H9 (cell line): ENCODE data around the gene RSPRY1. TPM values are rescaled to one million over a fixed set of nuclear protein-coding genes. Genes with fewer than 3 reads are reported as not detected.

ENCODE experiments used
- DNase-seq: peaks from one replicate; pipeline ENCODE4 v3.0.0-alpha.2; 2017
- H2AFZ ChIP-seq: one replicate; pipeline ENCODE4 v1.6.1; 2013; ENCODE audit warnings: mild to moderate bottlenecking, low read length, control low read depth, moderate library complexity
- H2AK5ac ChIP-seq: 2 replicates; pipeline ENCODE4 v1.6.1; 2013; ENCODE audit warnings: low read length, control low read depth, mixed read lengths; ENCODE audit not compliant: insufficient read length
- H2BK120ac ChIP-seq: one replicate; pipeline ENCODE4 v1.6.1; 2013; ENCODE audit warnings: low read depth, mild to moderate bottlenecking, low read length, control low read depth, inconsistent platforms; ENCODE audit not compliant: poor library complexity, severe bottlenecking
- H2BK12ac ChIP-seq: 2 replicates; pipeline ENCODE4 v1.6.1; 2013; ENCODE audit warnings: low read length, control low read depth, mixed read lengths, low read depth; ENCODE audit not compliant: insufficient read length
- H2BK15ac ChIP-seq: 2 replicates; pipeline ENCODE4 v1.6.1; 2013; ENCODE audit warnings: low read depth, low read length, control low read depth
- H2BK20ac ChIP-seq: one replicate; pipeline ENCODE4 v1.6.1; 2013; ENCODE audit warnings: low read depth, mild to moderate bottlenecking, low read length, control low read depth, inconsistent platforms; ENCODE audit not compliant: poor library complexity, severe bottlenecking
- H2BK5ac ChIP-seq: 2 replicates; pipeline ENCODE4 v1.6.1; 2013; ENCODE audit warnings: low read length, control low read depth, mixed read lengths; ENCODE audit not compliant: insufficient read length
- H3K14ac ChIP-seq: 2 replicates; pipeline ENCODE4 v1.6.1; 2013; ENCODE audit warnings: low read length, control low read depth; ENCODE audit not compliant: insufficient read depth
- H3K18ac ChIP-seq: 2 replicates; pipeline ENCODE4 v1.6.1; 2013; ENCODE audit warnings: low read depth, mild to moderate bottlenecking, mixed read lengths, low read length, control low read depth; ENCODE audit not compliant: insufficient read length
- H3K23ac ChIP-seq: 2 replicates; pipeline ENCODE4 v1.6.1; 2013; ENCODE audit warnings: low read length, control low read depth, mixed read lengths, low read depth; ENCODE audit not compliant: insufficient read length
- H3K23me2 ChIP-seq: 2 replicates; pipeline ENCODE4 v1.6.1; 2013; ENCODE audit warnings: low read depth, mild to moderate bottlenecking, mixed read lengths, low read length, control low read depth; ENCODE audit not compliant: insufficient read length, poor library complexity, severe bottlenecking
- H3K27ac ChIP-seq: 2 replicates; pipeline ENCODE4 v1.5.1; 2013; ENCODE audit warnings: low read length, control low read depth, mixed read lengths, low read depth; ENCODE audit not compliant: insufficient read length
- H3K27me3 ChIP-seq: 2 replicates; pipeline ENCODE4 v1.6.1; 2013; ENCODE audit warnings: low read length, control low read depth, inconsistent platforms; ENCODE audit not compliant: insufficient read depth
- H3K4ac ChIP-seq: 2 replicates; pipeline ENCODE4 v1.6.1; 2013; ENCODE audit warnings: low read depth, mild to moderate bottlenecking, control low read depth, inconsistent platforms, low read length, moderate library complexity
- H3K4me1 ChIP-seq: 2 replicates; pipeline ENCODE4 v1.6.1; 2013; ENCODE audit warnings: low read length, control low read depth, inconsistent platforms; ENCODE audit not compliant: insufficient read depth
- H3K4me2 ChIP-seq: 2 replicates; pipeline ENCODE4 v1.6.1; 2013; ENCODE audit warnings: low read length, control low read depth, mixed read lengths; ENCODE audit not compliant: insufficient read length, insufficient read depth
- H3K56ac ChIP-seq: 2 replicates; pipeline ENCODE4 v1.6.1; 2013; ENCODE audit warnings: low read depth, mild to moderate bottlenecking, mixed read lengths, low read length, control low read depth; ENCODE audit not compliant: insufficient read length
- H3K79me1 ChIP-seq: 2 replicates; pipeline ENCODE4 v1.6.1; 2013; ENCODE audit warnings: low read depth, mild to moderate bottlenecking, moderate library complexity, low read length, control low read depth, inconsistent platforms; ENCODE audit not compliant: insufficient read depth, poor library complexity, severe bottlenecking
- H3K79me2 ChIP-seq: 2 replicates; pipeline ENCODE4 v1.6.1; 2013; ENCODE audit warnings: low read length, control low read depth, inconsistent platforms; ENCODE audit not compliant: insufficient read depth
- H3K9ac ChIP-seq: 2 replicates; pipeline ENCODE4 v1.6.1; 2013; ENCODE audit warnings: low read length, control low read depth, mixed read lengths; ENCODE audit not compliant: insufficient read length; ENCODE audit errors: extremely low read depth
- H3K9me3 ChIP-seq: one replicate; pipeline ENCODE4 v1.6.1; 2013; ENCODE audit warnings: low read depth, low read length, inconsistent platforms; ENCODE audit not compliant: control insufficient read depth
- H3T11ph ChIP-seq: one replicate; pipeline ENCODE4 v1.6.1; 2013; ENCODE audit warnings: mild to moderate bottlenecking, low read length, control low read depth, inconsistent platforms
- H4K20me1 ChIP-seq: one replicate; pipeline ENCODE4 v1.6.1; 2013; ENCODE audit not compliant: control insufficient read depth, insufficient read length, insufficient read depth
- H4K5ac ChIP-seq: 2 replicates; pipeline ENCODE4 v1.6.1; 2013; ENCODE audit warnings: low read depth, mild to moderate bottlenecking, mixed read lengths, low read length, control low read depth; ENCODE audit not compliant: insufficient read length
- H4K8ac ChIP-seq: replicated peaks from 2 replicates; pipeline ENCODE4 v1.6.1; 2013; ENCODE audit warnings: low read length, control low read depth, mixed read lengths, low read depth; ENCODE audit not compliant: insufficient read length
- H4K91ac ChIP-seq: 2 replicates; pipeline ENCODE4 v1.6.1; 2013; ENCODE audit warnings: low read depth, mild to moderate bottlenecking, moderate library complexity, mixed read lengths, low read length, control low read depth; ENCODE audit not compliant: insufficient read length
- H3K27ac Mint-ChIP-seq, 3 experiments: 2 replicates in 2 of 3; 3 replicates in 1 of 3; pipeline ENCODE4 v1.8.0; 2020 to 2021; ENCODE audit warnings: mixed read lengths in 3 of 3, mild to moderate bottlenecking in 1 of 3, moderate library complexity in 1 of 3
- H3K27me3 Mint-ChIP-seq: 2 replicates; pipeline ENCODE4 v1.8.0; 2021; ENCODE audit warnings: low read depth, mild to moderate bottlenecking, moderate library complexity, mixed read lengths
- H3K36me3 Mint-ChIP-seq, 3 experiments: 2 replicates in 2 of 3; 3 replicates in 1 of 3; pipeline ENCODE4 v1.8.0; 2020 to 2021; ENCODE audit warnings: low read depth in 3 of 3, mixed read lengths in 3 of 3; ENCODE audit not compliant: insufficient read depth in 1 of 3
- H3K4me1 Mint-ChIP-seq, 2 experiments: 2 replicates each; pipeline ENCODE4 v1.8.0; 2020; ENCODE audit warnings: mixed read lengths in 2 of 2
- H3K4me3 Mint-ChIP-seq, 2 experiments: 2 replicates in 1 of 2; 3 replicates in 1 of 2; pipeline ENCODE4 v1.8.0; 2020 to 2021; ENCODE audit warnings: mild to moderate bottlenecking in 2 of 2, mixed read lengths in 2 of 2, moderate library complexity in 1 of 2
- H3K9me3 Mint-ChIP-seq, 2 experiments: 2 replicates in 1 of 2; 3 replicates in 1 of 2; pipeline ENCODE4 v1.8.0; 2020; ENCODE audit warnings: mild to moderate bottlenecking in 2 of 2, mixed read lengths in 2 of 2, moderate library complexity in 1 of 2
- WGBS: extraction: QIAGEN DNeasy Blood & Tissue Kit; methylation state at CpG from one replicate; pipeline ENCODE4 v1.1.7; 2013; ENCODE audit warnings: missing lambda C conversion rate, low lambda C conversion rate, mixed read lengths; ENCODE audit not compliant: insufficient read length; ENCODE audit errors: extremely low coverage; 5-methylcytosine and 5-hydroxymethylcytosine counted together
- total RNA-seq: library from RNA; stranded (reverse); gene quantifications from 2 replicates; pipeline ENCODE4 v1.2.1, GENCODE V29; 2021
- TF ChIP-seq, protein P1 (sequence below): fragments of 200-600 bp; sonication (generic); conservative IDR thresholded peaks from 3 replicates; pipeline ENCODE4 v1.8.0; 2021; ENCODE audit warnings: antibody characterized with exemption, mild to moderate bottlenecking

RSPRY1 gene
- total RNA-seq, 1 experiment from 2014 or later, result 36.1 TPM

GRCh38 chr16:57268804-57269800, 83.0 kb downstream of the RSPRY1 start:
- no peaks in the 10 kb centered on the region for H3K36me3 Mint-ChIP-seq
- no peak overlapping the region for H3K56ac ChIP-seq
- no peak overlapping the region for H2BK5ac ChIP-seq
- no peak overlapping the region for H2BK20ac ChIP-seq
- H4K91ac ChIP-seq, result peak overlapping the region; percentile 70
- TF ChIP-seq, protein P1, sequence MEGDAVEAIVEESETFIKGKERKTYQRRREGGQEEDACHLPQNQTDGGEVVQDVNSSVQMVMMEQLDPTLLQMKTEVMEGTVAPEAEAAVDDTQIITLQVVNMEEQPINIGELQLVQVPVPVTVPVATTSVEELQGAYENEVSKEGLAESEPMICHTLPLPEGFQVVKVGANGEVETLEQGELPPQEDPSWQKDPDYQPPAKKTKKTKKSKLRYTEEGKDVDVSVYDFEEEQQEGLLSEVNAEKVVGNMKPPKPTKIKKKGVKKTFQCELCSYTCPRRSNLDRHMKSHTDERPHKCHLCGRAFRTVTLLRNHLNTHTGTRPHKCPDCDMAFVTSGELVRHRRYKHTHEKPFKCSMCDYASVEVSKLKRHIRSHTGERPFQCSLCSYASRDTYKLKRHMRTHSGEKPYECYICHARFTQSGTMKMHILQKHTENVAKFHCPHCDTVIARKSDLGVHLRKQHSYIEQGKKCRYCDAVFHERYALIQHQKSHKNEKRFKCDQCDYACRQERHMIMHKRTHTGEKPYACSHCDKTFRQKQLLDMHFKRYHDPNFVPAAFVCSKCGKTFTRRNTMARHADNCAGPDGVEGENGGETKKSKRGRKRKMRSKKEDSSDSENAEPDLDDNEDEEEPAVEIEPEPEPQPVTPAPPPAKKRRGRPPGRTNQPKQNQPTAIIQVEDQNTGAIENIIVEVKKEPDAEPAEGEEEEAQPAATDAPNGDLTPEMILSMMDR, result no peak
- H3K9me3 Mint-ChIP-seq, result no peaks in the 10 kb centered on the region
- no peaks in the 10 kb centered on the region for H3K23me2 ChIP-seq
- H3K27me3 Mint-ChIP-seq, result no peaks in the 10 kb centered on the region
- no peak overlapping the region for H3K23ac ChIP-seq
- H4K8ac ChIP-seq, result no peak overlapping the region
- H3K9me3 ChIP-seq, result no peaks in the 10 kb centered on the region
- H3K9ac ChIP-seq, result no peak overlapping the region
- H4K5ac ChIP-seq, result no peak overlapping the region
- no peak overlapping the region for H2BK12ac ChIP-seq
- H3K79me1 ChIP-seq, result no peaks in the 10 kb centered on the region
- H3K18ac ChIP-seq, result no peak overlapping the region
- no peak overlapping the region; the same call in 1 of the 2 replicates for H3K14ac ChIP-seq
- H3K4me3 Mint-ChIP-seq, result no peak overlapping the region
- H3K4me1 Mint-ChIP-seq, result peaks cover 15 to 28% of the 10 kb centered on the region in 2 experiments
- no peak overlapping the region for H2AFZ ChIP-seq
- no peak for DNase-seq
- H3K27me3 ChIP-seq, result no peaks in the 10 kb centered on the region
- H2AK5ac ChIP-seq, result no peak overlapping the region
- H3K27ac ChIP-seq, result no peak overlapping the region
- no peak overlapping the region for H3T11ph ChIP-seq
- no CpG with 5 or more reads among the region's 14 CpGs for WGBS
- peaks cover 2% of the 10 kb centered on the region; the same call in 1 of the 2 replicates for H3K4me1 ChIP-seq
- H3K27ac Mint-ChIP-seq, result no peak overlapping the region; a peak in 1 of 7 replicates
- H3K4me2 ChIP-seq, result no peak overlapping the region
- no peaks in the 10 kb centered on the region for H3K79me2 ChIP-seq
- no peaks in the 10 kb centered on the region for H4K20me1 ChIP-seq
- H2BK120ac ChIP-seq, result no peak overlapping the region
- no peak overlapping the region for H3K4ac ChIP-seq
- H2BK15ac ChIP-seq, result no peak overlapping the region
